SH-SY5Y (cell line): ENCODE data around the gene ALS2CL.

ENCODE experiments used
- GATA2 ChIP-seq: IDR thresholded peaks from 2 replicates; pipeline ENCODE4 v1.6.1; 2011; ENCODE audit warnings: mild to moderate bottlenecking, low read depth, low read length
- GATA3 ChIP-seq: IDR thresholded peaks from 2 replicates; pipeline ENCODE4 v1.6.1; 2011; ENCODE audit warnings: low read depth, mild to moderate bottlenecking, low read length, moderate library complexity

GRCh38 chr3:46662771-46663551 lies 30.5 kb downstream of the ALS2CL start:
- TF ChIP-seq GATA3 (no peak), GATA2 (no peak)
